Measurements from ENCODE around the gene NAALADL2.
"Not testable (repeated sequence)": the region's sequence is repeated elsewhere in the genome, so short reads cannot be mapped to it uniquely, and the experiment has no call there.

The NAALADL2 gene

GRCh38 chr3:175070946-175071345 is 211.8 kb downstream of the NAALADL2 start:
- DNase-seq (ENCODE audit: low read depth, low spot score), result no peak

- DNase-seq (ENCODE audit: low read depth, low spot score), result no peak
These were observed 214.2 kb downstream of the NAALADL2 start for GRCh38 chr3:175073219-175073905.

- DNase-seq (ENCODE audit: low read depth, low spot score), result no peak
These were observed 216.1 kb downstream of the NAALADL2 start for GRCh38 chr3:175075269-175075668.

GRCh38 chr3:175077216-175077615 is 218.1 kb downstream of the NAALADL2 start:
- no peak for DNase-seq (ENCODE audit: low read depth, low spot score)

- no peak for DNase-seq (ENCODE audit: low read depth, low spot score)
These were observed 223.5 kb downstream of the NAALADL2 start for GRCh38 chr3:175082631-175083030.

GRCh38 chr3:175087128-175087527 is 228.0 kb downstream of the NAALADL2 start:
- not testable (repeated sequence) for DNase-seq (ENCODE audit: low read depth, low spot score)

GRCh38 chr3:175088766-175089380 is 229.7 kb downstream of the NAALADL2 start:
- no peak for DNase-seq (ENCODE audit: low read depth, low spot score)

- DNase-seq (ENCODE audit: low read depth, low spot score), result no peak
These were observed 232.4 kb downstream of the NAALADL2 start for GRCh38 chr3:175091426-175092114.

GRCh38 chr3:175093748-175094147 is 234.6 kb downstream of the NAALADL2 start:
- DNase-seq (ENCODE audit: low read depth, low spot score), result no peak

- no peak for DNase-seq (ENCODE audit: low read depth, low spot score)
These were observed 235.2 kb downstream of the NAALADL2 start for GRCh38 chr3:175094344-175094743.

GRCh38 chr3:175098644-175099043 is 239.5 kb downstream of the NAALADL2 start:
- no peak for DNase-seq (ENCODE audit: low read depth, low spot score)

GRCh38 chr3:175102161-175102560 is 243.0 kb downstream of the NAALADL2 start:
- DNase-seq (ENCODE audit: low read depth, low spot score), result no peak

GRCh38 chr3:175103298-175103697 is 244.2 kb downstream of the NAALADL2 start:
- DNase-seq (ENCODE audit: low read depth, low spot score), result no peak

- no peak for DNase-seq (ENCODE audit: low read depth, low spot score)
These were observed 245.9 kb downstream of the NAALADL2 start for GRCh38 chr3:175105066-175105465.

GRCh38 chr3:175107231-175107630 is 248.1 kb downstream of the NAALADL2 start:
- no peak for DNase-seq (ENCODE audit: low read depth, low spot score)

GRCh38 chr3:175107995-175108394 is 248.9 kb downstream of the NAALADL2 start:
- DNase-seq (ENCODE audit: low read depth, low spot score), result no peak

- no peak for DNase-seq (ENCODE audit: low read depth, low spot score)
These were observed 249.5 kb downstream of the NAALADL2 start for GRCh38 chr3:175108613-175109151.

GRCh38 chr3:175111036-175111435 is 251.9 kb downstream of the NAALADL2 start:
- peak; percentile 24 for DNase-seq (ENCODE audit: low read depth, low spot score)

- no peak for DNase-seq (ENCODE audit: low read depth, low spot score)
These were observed 259.3 kb downstream of the NAALADL2 start for GRCh38 chr3:175118382-175118941.

GRCh38 chr3:175121225-175121624 is 262.1 kb downstream of the NAALADL2 start:
- no peak for DNase-seq (ENCODE audit: low read depth, low spot score)

GRCh38 chr3:175127075-175127662 is 268.0 kb downstream of the NAALADL2 start:
- no peak for DNase-seq (ENCODE audit: low read depth, low spot score)

- no peak for DNase-seq (ENCODE audit: low read depth, low spot score)
These were observed 270.0 kb downstream of the NAALADL2 start for GRCh38 chr3:175129126-175129525.
